ENCODE measurements around the gene CAB39.

DNA sequence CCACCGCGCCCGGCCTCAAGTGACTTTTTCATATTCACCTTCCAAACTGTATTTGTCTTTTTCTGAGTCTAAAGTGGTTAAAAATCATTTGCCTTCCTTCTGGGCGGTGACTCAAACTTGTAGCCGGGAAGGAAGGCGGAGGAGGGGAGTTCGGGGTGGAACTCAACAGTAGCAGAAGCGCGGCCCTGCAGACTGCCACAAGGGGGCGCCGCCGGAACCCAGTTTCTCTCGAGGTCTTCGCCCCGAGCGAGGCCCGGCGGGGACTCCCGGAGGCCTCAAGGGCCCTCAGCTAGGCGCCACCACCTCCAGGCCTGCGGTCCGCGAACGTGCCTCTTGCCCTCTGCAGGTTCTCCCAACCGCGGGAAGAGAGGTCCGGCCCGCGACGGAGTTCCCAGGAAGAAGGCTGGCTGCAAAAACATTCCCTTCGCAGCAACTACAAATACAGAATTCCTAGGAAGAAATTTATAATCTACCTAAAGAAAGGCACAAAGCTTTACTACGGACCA is 135.3 kb downstream of the CAB39 start:
- TF ChIP-seq, protein P1, sequence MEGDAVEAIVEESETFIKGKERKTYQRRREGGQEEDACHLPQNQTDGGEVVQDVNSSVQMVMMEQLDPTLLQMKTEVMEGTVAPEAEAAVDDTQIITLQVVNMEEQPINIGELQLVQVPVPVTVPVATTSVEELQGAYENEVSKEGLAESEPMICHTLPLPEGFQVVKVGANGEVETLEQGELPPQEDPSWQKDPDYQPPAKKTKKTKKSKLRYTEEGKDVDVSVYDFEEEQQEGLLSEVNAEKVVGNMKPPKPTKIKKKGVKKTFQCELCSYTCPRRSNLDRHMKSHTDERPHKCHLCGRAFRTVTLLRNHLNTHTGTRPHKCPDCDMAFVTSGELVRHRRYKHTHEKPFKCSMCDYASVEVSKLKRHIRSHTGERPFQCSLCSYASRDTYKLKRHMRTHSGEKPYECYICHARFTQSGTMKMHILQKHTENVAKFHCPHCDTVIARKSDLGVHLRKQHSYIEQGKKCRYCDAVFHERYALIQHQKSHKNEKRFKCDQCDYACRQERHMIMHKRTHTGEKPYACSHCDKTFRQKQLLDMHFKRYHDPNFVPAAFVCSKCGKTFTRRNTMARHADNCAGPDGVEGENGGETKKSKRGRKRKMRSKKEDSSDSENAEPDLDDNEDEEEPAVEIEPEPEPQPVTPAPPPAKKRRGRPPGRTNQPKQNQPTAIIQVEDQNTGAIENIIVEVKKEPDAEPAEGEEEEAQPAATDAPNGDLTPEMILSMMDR (IDR thresholded peaks at IDR 0.05; ENCODE audit: extremely low read depth in 1 of 2, insufficient read depth in 1 of 2, low read depth in 1 of 2, low read length in 2 of 2): peak; percentile 96 to 97
- TF ChIP-seq EZH2 (IDR thresholded peaks at IDR 0.05; ENCODE audit: borderline replicate concordance, low read depth, low read length, severe bottlenecking) (no peak), POLR2A (IDR thresholded peaks at IDR 0.05; ENCODE audit: low read depth, low read length) (no peak)

Data from endothelial cell of umbilical vein (primary cell).